NCI-H128 (cell line): ENCODE data around the gene C1QTNF1.

Source experiments
- DNase-seq: peaks from one replicate; lab custom pipeline; 2025; ENCODE audit not compliant: unreplicated experiment; lab: John Stamatoyannopoulos, UW

Gene C1QTNF1

GRCh38 chr17:78992542-78993212 lies 31.3 kb upstream of the C1QTNF1 start:
- no peak for DNase-seq

GRCh38 chr17:78993241-78993956 lies 30.6 kb upstream of the C1QTNF1 start:
- DNase-seq: no peak

- DNase-seq: no peak
These were observed 29.8 kb upstream of the C1QTNF1 start for GRCh38 chr17:78993981-78994671.

GRCh38 chr17:78995022-78995760 lies 28.8 kb upstream of the C1QTNF1 start:
- no peak for DNase-seq

DNA sequence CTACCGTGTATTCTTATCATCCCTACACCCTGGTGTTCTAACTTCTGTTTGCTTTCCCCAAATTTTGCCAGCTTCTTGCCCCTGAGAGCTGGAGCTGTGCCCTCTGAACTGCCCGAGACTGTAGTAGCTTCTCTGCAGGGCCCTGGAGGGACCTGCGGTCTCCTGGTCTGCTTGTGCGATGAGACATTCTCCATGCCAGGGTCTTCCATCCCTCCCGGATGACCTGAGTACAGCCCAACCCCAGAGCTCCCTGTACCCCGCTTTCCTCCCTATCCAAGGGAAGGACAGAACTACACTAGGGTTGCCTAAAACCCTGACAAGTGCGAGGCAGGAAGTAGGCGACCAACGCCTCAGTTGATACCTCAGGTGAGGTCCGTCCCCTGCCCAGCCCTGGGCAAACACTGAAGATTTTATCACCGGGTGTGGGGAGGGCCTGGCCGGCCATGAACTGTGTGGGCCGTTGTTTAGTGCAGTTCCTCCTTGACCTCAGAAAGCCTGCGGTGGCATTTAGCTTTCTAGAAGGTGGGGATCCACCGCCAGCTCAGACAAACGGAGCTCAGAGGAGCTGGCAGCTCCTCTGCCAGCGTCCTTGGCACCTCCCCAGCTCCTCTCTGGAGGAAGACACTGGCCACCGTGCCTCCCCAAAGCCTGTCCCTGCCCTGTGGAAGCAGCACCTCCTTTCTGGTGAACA lies 28.1 kb upstream of the C1QTNF1 start:
- no peak for DNase-seq

DNA sequence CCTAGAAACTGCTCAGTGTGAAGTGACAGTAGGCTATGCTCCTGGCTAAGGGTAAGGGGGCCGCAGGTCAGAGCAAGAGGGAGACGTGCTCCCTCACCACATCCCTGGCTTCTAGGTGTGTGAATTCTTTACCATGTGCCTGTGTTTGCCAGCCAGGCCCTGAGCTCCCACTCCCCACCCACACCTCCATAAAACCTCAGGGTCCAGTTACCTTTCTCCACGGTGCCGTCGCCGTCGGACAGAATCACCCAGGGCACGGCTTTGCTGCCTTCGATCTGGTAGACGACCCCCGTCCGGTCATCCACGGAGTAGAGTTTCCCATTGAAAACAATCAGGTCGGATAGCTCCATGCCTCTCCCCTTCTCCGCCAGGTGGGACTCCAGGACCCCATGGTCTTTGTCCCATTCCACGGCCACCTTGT lies 27.2 kb upstream of the C1QTNF1 start:
- no peak for DNase-seq

GRCh38 chr17:78997231-78997741 lies 26.7 kb upstream of the C1QTNF1 start:
- DNase-seq: no peak

GRCh38 chr17:78997881-78998280 lies 26.1 kb upstream of the C1QTNF1 start:
- DNase-seq: no peak

- DNase-seq: no peak
These were observed 25.5 kb upstream of the C1QTNF1 start for GRCh38 chr17:78998311-78999055.

DNA sequence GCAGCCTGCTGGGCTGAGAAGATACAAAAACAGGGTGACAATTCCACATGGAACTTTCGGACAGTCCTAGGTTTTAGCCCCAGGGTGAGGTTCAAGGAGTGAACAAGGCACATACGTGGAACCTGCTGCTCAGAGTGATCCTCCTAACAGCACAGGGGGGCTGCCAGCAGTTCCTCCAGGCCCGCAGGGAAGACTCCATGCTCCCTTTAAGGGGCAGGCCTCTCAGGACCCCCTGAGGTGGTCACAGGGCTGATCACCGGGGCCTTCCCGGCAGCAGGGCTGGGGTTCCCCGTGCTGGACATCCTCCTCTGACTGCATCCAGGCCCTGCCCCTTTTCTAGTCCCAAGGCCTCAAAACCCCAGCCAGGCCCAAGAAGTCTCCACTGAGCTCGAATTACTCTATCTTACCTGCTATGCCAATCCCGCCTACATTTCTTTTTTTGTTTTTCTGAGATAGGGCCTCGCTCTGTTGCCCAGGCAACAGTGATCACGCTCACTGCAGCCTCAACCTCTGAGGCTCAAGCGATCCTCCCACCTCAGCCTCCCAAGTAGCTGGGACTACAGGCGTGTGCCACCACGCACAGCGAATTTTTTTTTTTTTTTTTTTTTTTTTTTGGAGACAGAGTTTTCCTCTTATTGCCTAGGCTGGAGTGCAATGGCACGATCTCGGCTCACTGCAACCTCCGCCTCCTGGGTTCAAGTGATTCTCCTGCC lies 24.8 kb upstream of the C1QTNF1 start:
- no peak for DNase-seq

GRCh38 chr17:78999947-79000395 lies 24.0 kb upstream of the C1QTNF1 start:
- no peak for DNase-seq

DNA sequence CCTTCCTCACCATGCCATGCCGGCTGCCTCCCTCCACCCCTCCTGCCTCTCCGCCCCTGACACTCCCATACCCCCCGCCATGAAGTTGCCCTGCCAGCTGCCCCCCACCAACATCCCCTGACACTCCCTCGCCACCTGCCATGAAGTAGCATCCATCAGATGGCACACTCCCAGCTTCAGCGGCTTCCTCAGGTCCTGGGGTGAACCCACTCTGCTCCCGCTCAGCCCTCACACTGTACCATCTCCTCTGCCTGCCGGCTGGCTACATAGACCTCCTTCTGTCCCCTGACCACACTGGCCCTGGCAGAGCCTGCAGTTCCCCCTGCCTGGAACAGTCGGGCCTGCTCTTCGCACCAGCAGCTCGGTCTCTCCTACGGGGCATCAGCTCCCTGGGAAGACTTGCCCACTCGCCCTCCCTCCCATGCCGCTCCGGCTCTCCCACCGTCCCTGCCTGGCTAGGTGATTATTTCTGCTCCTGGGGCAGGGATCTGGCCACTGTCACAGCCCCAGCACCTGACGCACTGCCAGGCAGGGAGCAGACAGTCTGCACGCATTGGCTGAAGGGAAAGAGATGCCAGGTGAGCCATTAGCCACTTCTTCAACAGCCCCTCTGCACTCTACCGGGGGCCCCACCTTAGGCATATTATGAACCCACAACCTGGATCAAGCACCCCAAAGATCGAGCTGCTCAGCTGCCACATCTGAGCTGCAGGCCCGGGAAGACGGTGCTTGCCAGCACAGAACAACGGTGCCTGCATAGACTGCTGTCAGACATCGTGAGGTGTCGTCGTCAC lies 23.4 kb upstream of the C1QTNF1 start:
- no peak for DNase-seq

DNA sequence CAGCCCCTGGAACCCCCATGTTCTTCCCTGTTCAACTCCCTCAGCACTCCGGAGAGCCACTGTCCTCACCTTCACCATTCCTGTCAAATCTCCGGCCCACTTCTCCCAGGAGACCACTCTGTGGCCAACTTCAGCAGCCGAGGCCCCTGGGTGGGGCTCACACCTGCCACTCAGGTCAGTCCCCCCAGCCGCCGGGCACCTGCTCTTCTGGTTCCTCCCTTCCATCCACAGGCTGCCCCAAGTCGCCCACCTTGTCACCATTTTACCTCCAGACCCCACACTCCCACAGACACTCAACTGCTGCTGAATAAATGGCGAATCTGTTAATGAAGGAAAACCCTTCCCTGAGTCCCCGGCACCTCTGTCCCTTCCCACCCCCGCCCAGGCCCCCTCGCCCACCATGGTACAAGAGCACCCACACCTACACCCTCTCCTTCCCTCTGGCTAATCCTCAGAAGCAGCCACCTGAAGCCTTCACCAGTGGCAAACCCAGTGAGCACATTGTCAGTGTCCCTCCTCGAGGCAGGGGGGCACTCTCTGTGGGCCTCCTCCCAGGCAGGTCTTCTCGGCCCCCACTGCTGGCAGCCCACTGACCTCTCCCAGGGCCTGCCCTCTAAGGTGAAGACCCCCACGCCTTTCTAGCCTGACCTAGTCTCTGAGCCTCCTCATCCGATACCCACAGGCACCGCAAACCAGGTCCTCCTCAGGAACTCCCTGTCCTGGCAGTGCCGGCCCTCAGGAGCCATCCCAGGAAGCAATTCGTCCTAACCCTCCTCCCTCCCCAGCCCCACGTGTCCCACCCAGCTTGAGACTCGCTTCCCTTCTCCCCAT lies 22.6 kb upstream of the C1QTNF1 start:
- no peak for DNase-seq

- DNase-seq: no peak
These were observed 21.7 kb upstream of the C1QTNF1 start for GRCh38 chr17:79002291-79002690.

GRCh38 chr17:79002796-79003593 lies 21.0 kb upstream of the C1QTNF1 start:
- DNase-seq: no peak

DNA sequence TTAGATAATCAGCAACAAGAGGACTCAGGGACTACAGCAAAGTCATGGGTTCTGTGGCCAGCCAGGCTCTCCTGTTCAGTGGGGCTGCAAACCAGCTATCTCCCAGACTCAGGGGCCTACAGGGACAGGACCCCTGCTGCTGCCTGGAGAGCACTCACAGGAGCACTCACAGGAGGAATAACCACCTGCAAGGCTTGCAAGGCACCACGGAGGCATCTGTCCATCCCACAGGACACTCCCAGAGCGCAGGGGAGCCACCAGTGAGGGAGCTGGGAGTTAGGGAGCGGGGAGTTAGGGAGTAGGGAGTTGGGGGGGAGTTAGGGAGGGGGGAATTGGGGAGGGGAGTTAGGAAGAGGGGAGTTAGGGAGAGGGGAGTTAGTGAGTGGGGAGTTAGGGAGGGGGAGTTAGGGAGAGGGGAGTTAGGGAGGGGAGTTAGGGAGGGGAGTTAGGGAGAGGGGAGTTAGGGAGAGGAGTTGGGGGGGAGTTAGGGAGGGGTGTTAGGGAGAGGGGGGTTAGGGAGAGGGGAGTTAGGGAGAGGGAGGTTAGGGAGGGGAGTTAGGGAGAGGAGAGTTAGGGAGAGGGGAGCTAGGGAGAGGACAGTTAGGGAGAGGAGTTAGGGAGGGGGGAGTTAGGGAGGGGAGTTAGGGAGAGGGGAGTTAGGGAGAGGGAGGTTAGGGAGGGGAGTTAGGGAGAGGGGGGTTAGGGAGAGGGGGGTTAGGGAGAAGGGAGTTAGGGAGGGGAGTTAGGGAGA lies 20.1 kb upstream of the C1QTNF1 start:
- no peak for DNase-seq
